ENCODE measurements around the gene ANO5. TPM values are rescaled to one million over a fixed set of nuclear protein-coding genes. Genes with fewer than 3 reads are reported as not detected.

ANO5 gene
- total and polyA plus RNA-seq, 5 donors from 2014 or later = not detected

DNA sequence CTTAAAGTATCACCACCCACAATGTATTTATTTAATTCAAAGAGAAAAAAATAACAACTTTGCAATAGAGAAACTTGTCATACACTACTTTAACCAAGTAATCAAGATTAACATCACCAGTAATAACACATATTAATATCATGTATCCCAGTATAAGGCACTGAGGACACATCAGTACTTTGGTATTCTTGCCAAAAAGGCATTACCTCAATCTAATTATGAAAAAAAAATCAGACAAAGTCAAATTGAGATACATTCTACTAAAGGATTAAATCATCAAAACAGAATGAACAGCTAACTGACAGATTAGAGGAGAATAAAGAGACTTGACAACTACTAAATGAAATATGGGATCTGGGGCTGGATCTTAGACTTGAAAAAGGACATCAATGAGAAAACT is 109.5 kb downstream of the ANO5 start:
- Mint-ChIP-seq H3K36me3 (no peaks in the 10 kb centered on the region), H3K9me3 (no peaks in the 10 kb centered on the region), H3K4me3 (no peak overlapping the region), H3K4me1 (no peaks in the 10 kb centered on the region), H3K27ac (no peak overlapping the region), H3K27me3 (peaks cover 5% of the 10 kb centered on the region)
- no peaks in the 10 kb centered on the region for H3K4me1 ChIP-seq (ENCODE audit: control insufficient read depth, insufficient read depth, low read length, poor library complexity, severe bottlenecking)
- ATAC-seq (ENCODE audit: low read depth in 2 of 2) (no peak), DNase-seq (no peak)
- no peaks in the 10 kb centered on the region for H3K9me3 ChIP-seq (ENCODE audit: control insufficient read depth in 2 of 2, low read length in 2 of 2)
- H3K36me3 ChIP-seq (ENCODE audit: control insufficient read depth, insufficient read depth, low read length) = no peaks in the 10 kb centered on the region
- no peak overlapping the region for H3K4me3 ChIP-seq (ENCODE audit: low read depth, low read length)
- H3K27ac ChIP-seq (ENCODE audit: insufficient read depth, low read length, poor library complexity, severe bottlenecking) = no peak overlapping the region
- H3K27me3 ChIP-seq (ENCODE audit: control insufficient read depth, insufficient read depth, low read length) = no peaks in the 10 kb centered on the region

DNA sequence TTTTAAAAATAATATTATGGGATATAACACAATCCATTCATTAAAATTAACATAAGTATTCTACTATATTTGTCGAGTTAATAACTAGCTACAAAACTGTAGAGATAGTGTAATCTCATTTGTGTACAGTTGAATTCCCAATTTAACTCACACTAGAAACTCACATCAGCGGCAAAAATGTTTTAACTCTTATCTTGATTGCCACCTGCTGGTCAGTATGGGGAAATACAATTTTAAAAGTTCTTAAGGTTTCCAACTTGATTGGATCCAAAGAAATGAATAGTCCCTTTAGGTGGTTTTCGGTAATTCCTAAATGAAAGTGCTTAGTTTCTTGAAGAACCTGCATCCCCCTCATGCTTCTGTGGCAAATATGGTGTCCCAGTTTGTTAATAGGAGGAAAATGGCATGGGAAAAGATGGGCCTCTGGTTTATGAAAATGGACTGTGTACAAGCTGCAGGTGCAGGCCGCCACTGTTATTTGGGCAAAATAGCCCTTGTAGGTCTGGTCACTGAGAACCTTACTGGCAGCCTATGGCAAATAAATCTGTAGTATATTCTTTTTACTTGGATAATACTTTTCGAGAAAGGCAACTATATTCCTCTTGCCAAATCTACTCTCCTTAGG is 111.6 kb downstream of the ANO5 start:
- Histone ChIP-seq H3K9me3 (ENCODE audit: control insufficient read depth in 2 of 2, low read length in 2 of 2) (no peaks in the 10 kb centered on the region), H3K4me3 (ENCODE audit: low read depth, low read length) (no peak overlapping the region), H3K36me3 (ENCODE audit: control insufficient read depth, insufficient read depth, low read length) (no peaks in the 10 kb centered on the region), H3K4me1 (ENCODE audit: control insufficient read depth, insufficient read depth, low read length, poor library complexity, severe bottlenecking) (no peaks in the 10 kb centered on the region), H3K27ac (ENCODE audit: insufficient read depth, low read length, poor library complexity, severe bottlenecking) (no peak overlapping the region), H3K27me3 (ENCODE audit: control insufficient read depth, insufficient read depth, low read length) (no peaks in the 10 kb centered on the region)
- no peaks in the 10 kb centered on the region for H3K9me3 Mint-ChIP-seq
- peaks cover 5% of the 10 kb centered on the region for H3K27me3 Mint-ChIP-seq
- no peak overlapping the region for H3K27ac Mint-ChIP-seq
- H3K36me3 Mint-ChIP-seq = no peaks in the 10 kb centered on the region
- no peak overlapping the region for H3K4me3 Mint-ChIP-seq
- DNase-seq (peak in 2 of 3 donors; percentile 2 to 32), ATAC-seq (ENCODE audit: low read depth in 2 of 2) (no peak)
- no peaks in the 10 kb centered on the region for H3K4me1 Mint-ChIP-seq

DNA sequence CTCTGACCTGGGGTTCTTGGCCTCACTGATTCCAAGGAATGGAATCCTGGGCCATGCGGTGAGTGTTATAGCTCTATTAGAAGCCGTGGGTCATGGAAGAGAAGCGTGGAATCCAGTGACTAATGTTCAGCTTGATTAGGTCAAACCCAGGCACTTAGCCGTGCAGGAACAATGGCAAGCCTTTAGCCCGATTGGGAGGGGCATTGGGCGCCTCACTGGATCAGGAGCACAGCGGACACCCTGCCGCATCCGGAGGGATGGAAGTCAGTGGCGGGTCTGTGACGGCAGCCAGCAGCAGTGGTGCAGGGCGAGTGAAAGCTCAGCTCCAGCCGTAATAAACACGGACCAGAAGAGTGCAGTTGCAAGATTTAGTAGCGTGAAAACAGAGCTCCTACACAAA is 124.8 kb downstream of the ANO5 start:
- ATAC-seq (ENCODE audit: low read depth in 2 of 2) (no peak), DNase-seq (no peak)
- no peak overlapping the region for H3K4me3 Mint-ChIP-seq
- no peaks in the 10 kb centered on the region for H3K4me1 Mint-ChIP-seq
- Histone ChIP-seq H3K27ac (ENCODE audit: insufficient read depth, low read length, poor library complexity, severe bottlenecking) (no peak overlapping the region), H3K4me1 (ENCODE audit: control insufficient read depth, insufficient read depth, low read length, poor library complexity, severe bottlenecking) (no peaks in the 10 kb centered on the region), H3K9me3 (ENCODE audit: control insufficient read depth in 2 of 2, low read length in 2 of 2) (no peaks in the 10 kb centered on the region), H3K27me3 (ENCODE audit: control insufficient read depth, insufficient read depth, low read length) (no peaks in the 10 kb centered on the region), H3K36me3 (ENCODE audit: control insufficient read depth, insufficient read depth, low read length) (no peaks in the 10 kb centered on the region), H3K4me3 (ENCODE audit: low read depth, low read length) (no peak overlapping the region)
- no peak overlapping the region for H3K27ac Mint-ChIP-seq
- H3K9me3 Mint-ChIP-seq = peaks cover 0 to 4% (median 0%) of the 10 kb centered on the region in 7 donors
- no peaks in the 10 kb centered on the region for H3K36me3 Mint-ChIP-seq
- peaks cover 9% of the 10 kb centered on the region for H3K27me3 Mint-ChIP-seq

DNA sequence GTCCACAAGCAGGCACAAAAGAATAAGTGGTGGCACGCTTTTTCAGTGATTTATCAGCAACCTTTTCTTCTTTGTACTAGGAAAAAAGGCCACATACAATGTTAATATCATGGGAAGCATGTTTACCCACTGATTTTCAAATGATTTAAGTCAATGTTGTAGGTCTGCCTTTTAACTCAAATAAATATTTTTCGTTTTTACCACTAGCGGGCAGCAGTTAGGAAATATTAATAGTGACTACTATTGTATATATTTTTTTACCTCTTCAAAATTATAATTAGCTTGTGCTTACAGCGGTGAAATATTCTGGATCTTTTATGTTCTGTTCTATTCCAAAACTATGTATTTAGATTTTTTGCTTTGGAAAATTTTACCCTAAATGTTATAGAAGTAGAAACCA is 138.9 kb downstream of the ANO5 start:
- H3K4me1 ChIP-seq (ENCODE audit: control insufficient read depth, insufficient read depth, low read length, poor library complexity, severe bottlenecking) = no peaks in the 10 kb centered on the region
- Mint-ChIP-seq H3K9me3 (peaks cover 0 to 1% (median 0%) of the 10 kb centered on the region in 7 donors), H3K4me3 (no peak overlapping the region), H3K36me3 (no peaks in the 10 kb centered on the region), H3K4me1 (no peaks in the 10 kb centered on the region), H3K27ac (no peak overlapping the region), H3K27me3 (peaks cover 6% of the 10 kb centered on the region)
- no peak overlapping the region for H3K4me3 ChIP-seq (ENCODE audit: low read depth, low read length)
- no peaks in the 10 kb centered on the region for H3K27me3 ChIP-seq (ENCODE audit: control insufficient read depth, insufficient read depth, low read length)
- H3K36me3 ChIP-seq (ENCODE audit: control insufficient read depth, insufficient read depth, low read length) = no peaks in the 10 kb centered on the region
- no peak overlapping the region for H3K27ac ChIP-seq (ENCODE audit: insufficient read depth, low read length, poor library complexity, severe bottlenecking)
- H3K9me3 ChIP-seq (ENCODE audit: control insufficient read depth in 2 of 2, low read length in 2 of 2) = no peaks in the 10 kb centered on the region
- ATAC-seq (ENCODE audit: low read depth in 2 of 2) (no peak), DNase-seq (no peak)

Other genes with a start within 250 kb of the ANO5 start
- not detected for gene SLC17A6, start 145.3 kb downstream of the ANO5 start, total RNA-seq
- not detected for gene SLC17A6, start 145.3 kb downstream of the ANO5 start, polyA plus RNA-seq

All from CD4-positive, CD25-positive, alpha-beta regulatory T cell (primary cell).